Left lung (tissue), 10 donors: ENCODE results near the gene IGF1R. TPM values are rescaled to one million over a fixed set of nuclear protein-coding genes. Genes with fewer than 3 reads are reported as not detected.

Experiments used
- ATAC-seq: fragments of 200-7000 bp; cut with Tn5 transposase; one replicate; pipeline ENCODE4 v1.9.1; 2020; ENCODE audit warnings: moderate library complexity
- DNase-seq, 4 donors: peaks; one replicate each; pipeline ENCODE4 v3.0.0-alpha.2; 2013 to 2020
- H3K27ac ChIP-seq, 2 donors: fragments of 200-600 bp; sonication (generic) in 1 of 2; one replicate each; pipeline versions ENCODE4 v1.5.0 to v1.8.0; 2020 to 2021
- H3K27me3 ChIP-seq, 2 donors: fragments of 200-600 bp; sonication (generic) in 1 of 2; one replicate each; pipeline versions ENCODE4 v1.5.0 to v1.8.0; 2020 to 2021
- H3K36me3 ChIP-seq, 2 donors: fragments of 200-600 bp; sonication (generic) in 1 of 2; one replicate each; pipeline versions ENCODE4 v1.5.0 to v1.8.0; 2020 to 2021
- H3K4me1 ChIP-seq, 2 donors: fragments of 200-600 bp; one replicate each; pipeline ENCODE4 v1.8.0; 2021
- H3K4me3 ChIP-seq, 2 donors: fragments of 200-600 bp; sonication (generic) in 1 of 2; one replicate each; pipeline versions ENCODE4 v1.5.0 to v1.8.0; 2020 to 2021; ENCODE audit warnings: mild to moderate bottlenecking in 1 of 2
- H3K9me3 ChIP-seq, 2 donors: fragments of 200-600 bp; sonication (generic) in 1 of 2; one replicate each; pipeline versions ENCODE4 v1.5.0 to v1.8.0; 2020 to 2021
- CTCF ChIP-seq, 2 donors: fragments of 200-600 bp; sonication (generic) in 1 of 2; IDR thresholded peaks; one replicate each; pipeline versions ENCODE4 v1.5.0 to v1.8.0; 2021; ENCODE audit warnings: antibody characterized with exemption in 2 of 2
- intact Hi-C, 2 donors: fragments of 100-400 bp; cut with DNase I; formaldehyde crosslinking; loops; one replicate each; pipeline versions ENCODE4 v1.11.2 to v1.14.2; 2022
- polyA plus RNA-seq, 6 donors: library from polyadenylated mRNA; unstranded; fragments of 120-200 nt; gene quantifications; one replicate each; pipeline ENCODE4 v1.2.1, GENCODE V29; 2013; ENCODE audit not compliant: insufficient read length in 6 of 6
- total RNA-seq, 2 donors: library from RNA; stranded (reverse); fragmentation: NEBNext Ultra II Directional; extraction: Animal tissue kit (Norgen Biotek cat#: 25700); gene quantifications; one replicate each; pipeline ENCODE4 v1.2.1, GENCODE V29; 2021
- donor health status: DM: no; HTN: yes; CAD: no.
- donor health status: DM: no; HTN: no; CAD: no.

Gene IGF1R
- total and polyA plus RNA-seq, 8 donors = 32.0 to 41.0 (median 37.0) TPM

- no peak for ATAC-seq
Measured at GRCh38 chr15:98666441-98666840, 18.1 kb downstream of the IGF1R start.

GRCh38 chr15:98666841-98667240 lies 18.5 kb downstream of the IGF1R start:
- no peaks in the 10 kb centered on the region for H3K27me3 ChIP-seq
- no peak for DNase-seq
- H3K36me3 ChIP-seq = no peaks in the 10 kb centered on the region
- intact Hi-C loops = loop anchor here in 1 of 2 donors (10.0 kb wide), 2 partner anchors 142 to 408 kb away; no protein-coding TSS in a partner anchor
- no peaks in the 10 kb centered on the region for H3K9me3 ChIP-seq
- no peak for TF ChIP-seq CTCF (IDR thresholded peaks at IDR 0.05)
- ATAC-seq = no peak
- no peak overlapping the region for H3K27ac ChIP-seq
- H3K4me1 ChIP-seq = peaks cover 11 to 46% of the 10 kb centered on the region in 2 donors
- no peak overlapping the region for H3K4me3 ChIP-seq

More at GRCh38 chr15:98666441-98666840, 18.1 kb downstream of the IGF1R start:
- H3K27me3 ChIP-seq = no peaks in the 10 kb centered on the region
- intact Hi-C loops = loop anchor here in 1 of 2 donors (10.0 kb wide), 2 partner anchors 142 to 408 kb away; no protein-coding TSS in a partner anchor
- no peak for TF ChIP-seq CTCF (IDR thresholded peaks at IDR 0.05)
- H3K9me3 ChIP-seq = no peaks in the 10 kb centered on the region
- peaks cover 10 to 42% of the 10 kb centered on the region in 2 donors for H3K4me1 ChIP-seq
- no peak overlapping the region for H3K27ac ChIP-seq
- H3K4me3 ChIP-seq = no peak overlapping the region
- no peaks in the 10 kb centered on the region for H3K36me3 ChIP-seq
- no peak for DNase-seq

GRCh38 chr15:98667521-98668179 lies 19.3 kb downstream of the IGF1R start:
- Histone ChIP-seq H3K4me1 (peaks cover 11 to 52% of the 10 kb centered on the region in 2 donors), H3K27me3 (no peaks in the 10 kb centered on the region), H3K4me3 (no peak overlapping the region), H3K27ac (no peak overlapping the region), H3K36me3 (no peaks in the 10 kb centered on the region), H3K9me3 (no peaks in the 10 kb centered on the region)
- DNase-seq (no peak), ATAC-seq (no peak)
- no peak for TF ChIP-seq CTCF (IDR thresholded peaks at IDR 0.05)
- intact Hi-C loops = loop anchor here in 1 of 2 donors (10.0 kb wide), 2 partner anchors 143 to 407 kb away; no protein-coding TSS in a partner anchor

GRCh38 chr15:98668566-98669308 lies 20.4 kb downstream of the IGF1R start:
- H3K4me3 ChIP-seq = no peak overlapping the region
- no peaks in the 10 kb centered on the region for H3K36me3 ChIP-seq
- DNase-seq (no peak), ATAC-seq (no peak)
- TF ChIP-seq CTCF (IDR thresholded peaks at IDR 0.05) = no peak
- H3K27ac ChIP-seq = no peak overlapping the region
- intact Hi-C loops = loop anchor here in 1 of 2 donors (10.0 kb wide), 2 partner anchors 144 to 406 kb away; no protein-coding TSS in a partner anchor
- no peaks in the 10 kb centered on the region for H3K27me3 ChIP-seq
- H3K4me1 ChIP-seq = peaks cover 11 to 48% of the 10 kb centered on the region in 2 donors
- no peaks in the 10 kb centered on the region for H3K9me3 ChIP-seq

- DNase-seq (no peak), ATAC-seq (no peak)
- peaks cover 11 to 51% of the 10 kb centered on the region in 2 donors for H3K4me1 ChIP-seq
- no peak overlapping the region for H3K4me3 ChIP-seq
- no peak overlapping the region for H3K27ac ChIP-seq
- no peak for TF ChIP-seq CTCF (IDR thresholded peaks at IDR 0.05)
- intact Hi-C loops = loop anchor here in 1 of 2 donors (10.0 kb wide), 2 partner anchors 145 to 405 kb away; no protein-coding TSS in a partner anchor
- H3K9me3 ChIP-seq = no peaks in the 10 kb centered on the region
- H3K36me3 ChIP-seq = no peaks in the 10 kb centered on the region
- no peaks in the 10 kb centered on the region for H3K27me3 ChIP-seq
Measured at GRCh38 chr15:98669638-98670037, 21.3 kb downstream of the IGF1R start.
